Ammon's horn (tissue), 1 donor: ENCODE results near the gene OPN4.

ENCODE experiments used
- DNase-seq: peaks from one replicate; pipeline ENCODE4 v3.0.0-alpha.2; 2016; ENCODE audit warnings: low spot score

The OPN4 gene

DNA sequence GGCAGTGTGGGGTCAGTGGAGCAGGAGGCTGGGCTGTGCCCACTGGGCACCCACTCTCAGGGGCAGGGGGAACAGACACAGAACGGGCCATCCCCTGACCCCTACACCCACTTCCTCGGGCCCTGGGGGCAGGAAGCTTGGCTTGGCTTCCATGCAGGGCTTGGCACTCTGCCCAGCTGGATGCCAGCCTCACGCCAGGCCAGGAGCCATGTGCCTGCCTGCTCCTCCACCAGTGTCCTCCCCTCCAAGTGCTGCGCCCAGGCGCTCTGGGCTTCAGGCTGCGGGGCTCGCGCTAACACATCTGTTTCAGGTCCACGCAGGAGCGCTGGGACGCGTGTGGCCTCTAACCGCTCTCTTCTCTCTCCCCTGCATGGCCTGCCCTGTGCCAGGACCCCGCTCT, 26.7 kb downstream of the OPN4 start:
- DNase-seq = peak; percentile 58

- no peak for DNase-seq
Observed at GRCh38 chr10:86681722-86682386, 27.5 kb downstream of the OPN4 start.

- no peak for DNase-seq
Observed at GRCh38 chr10:86682675-86683074, 28.3 kb downstream of the OPN4 start.

GRCh38 chr10:86684331-86685097, 30.2 kb downstream of the OPN4 start:
- DNase-seq = peak; percentile 50

DNA sequence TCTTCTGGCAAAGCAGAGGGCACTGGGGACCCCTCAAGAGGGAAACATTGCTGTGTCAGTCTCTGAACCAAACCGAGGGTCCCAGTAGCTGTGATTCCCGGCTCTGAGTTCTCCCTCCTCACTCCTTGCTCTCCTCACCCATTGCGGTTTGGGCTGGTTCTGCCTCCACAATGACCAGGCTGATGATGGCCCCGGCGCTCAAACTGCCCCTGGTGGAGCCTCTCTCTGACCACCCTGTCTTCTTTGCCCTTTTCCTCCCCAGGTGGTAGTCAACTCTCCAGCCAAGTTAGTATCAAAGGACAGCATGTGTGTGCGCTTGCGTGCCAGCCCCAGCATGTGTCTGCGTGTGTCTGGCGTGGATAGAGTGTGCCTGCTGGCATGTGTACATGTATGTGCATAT, 31.1 kb downstream of the OPN4 start:
- DNase-seq = no peak

GRCh38 chr10:86685893-86686632, 31.7 kb downstream of the OPN4 start:
- no peak for DNase-seq

- no peak for DNase-seq
Observed at GRCh38 chr10:86686972-86687371, 32.6 kb downstream of the OPN4 start.

- no peak for DNase-seq
Observed at GRCh38 chr10:86687750-86688149, 33.4 kb downstream of the OPN4 start.

- peak; percentile 84 for DNase-seq
Observed at GRCh38 chr10:86688398-86688921, 34.1 kb downstream of the OPN4 start.

DNA sequence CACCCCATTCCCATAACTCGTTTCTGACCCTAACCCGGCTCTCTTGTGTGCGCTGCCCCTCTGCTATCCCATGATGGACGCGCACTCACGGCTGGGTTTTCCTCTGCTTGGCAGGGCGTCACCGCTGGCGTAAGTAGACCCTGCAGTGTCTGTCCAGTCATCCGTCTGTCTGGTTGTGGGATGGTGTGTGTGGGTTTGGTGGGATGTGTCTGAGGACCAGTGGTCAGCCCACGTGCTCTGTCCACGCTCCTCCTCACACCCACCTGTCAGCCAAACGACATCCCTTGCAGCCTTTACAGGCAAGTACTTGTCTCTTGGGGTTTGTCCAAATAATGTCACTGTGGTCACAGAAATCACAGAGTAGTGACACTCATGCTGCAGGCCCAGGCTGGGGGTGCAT, 34.8 kb downstream of the OPN4 start:
- DNase-seq = no peak

DNA sequence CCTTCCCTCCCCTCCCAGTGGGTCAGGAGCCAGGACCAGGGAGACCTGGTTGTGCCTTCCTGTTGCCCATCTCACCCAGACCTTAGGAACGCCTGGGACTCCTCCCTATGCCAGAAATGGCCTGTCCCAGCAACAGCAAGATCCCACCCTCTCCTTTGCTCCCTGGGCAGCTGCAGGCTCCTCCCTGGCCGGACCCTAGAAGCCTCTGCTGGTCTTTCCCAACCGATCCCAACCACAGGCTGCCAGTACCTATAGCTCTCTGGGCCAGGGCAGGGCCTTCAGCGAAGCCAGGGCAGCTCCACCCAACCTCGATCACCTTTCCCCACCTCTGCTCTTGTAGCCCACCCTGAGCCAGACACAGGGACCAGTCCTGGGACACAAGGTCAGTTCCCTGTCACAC, 35.9 kb downstream of the OPN4 start:
- no peak for DNase-seq

DNA sequence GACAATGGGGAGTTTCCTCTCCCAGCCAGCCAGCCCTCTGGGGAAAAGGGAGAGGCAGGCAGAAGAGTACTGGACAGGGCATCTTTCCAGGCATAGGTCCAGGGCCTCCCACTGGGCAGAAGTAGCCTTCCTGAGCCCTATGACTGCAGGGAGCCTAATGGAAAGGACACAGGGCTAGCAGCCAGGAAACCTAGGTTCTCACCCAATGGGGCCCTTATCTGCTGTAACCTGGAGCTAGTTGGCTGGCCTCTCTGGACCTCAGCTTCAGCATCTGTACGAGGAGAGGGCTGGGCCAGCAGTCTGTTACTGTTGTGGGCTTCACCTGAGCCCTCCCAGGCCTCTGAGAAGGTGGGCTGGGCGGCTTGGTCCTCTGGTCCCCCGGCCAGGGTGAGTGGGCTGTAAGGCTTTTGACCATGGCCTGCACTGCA, 36.3 kb downstream of the OPN4 start:
- no peak for DNase-seq

GRCh38 chr10:86691333-86692022, 37.1 kb downstream of the OPN4 start:
- no peak for DNase-seq

DNA sequence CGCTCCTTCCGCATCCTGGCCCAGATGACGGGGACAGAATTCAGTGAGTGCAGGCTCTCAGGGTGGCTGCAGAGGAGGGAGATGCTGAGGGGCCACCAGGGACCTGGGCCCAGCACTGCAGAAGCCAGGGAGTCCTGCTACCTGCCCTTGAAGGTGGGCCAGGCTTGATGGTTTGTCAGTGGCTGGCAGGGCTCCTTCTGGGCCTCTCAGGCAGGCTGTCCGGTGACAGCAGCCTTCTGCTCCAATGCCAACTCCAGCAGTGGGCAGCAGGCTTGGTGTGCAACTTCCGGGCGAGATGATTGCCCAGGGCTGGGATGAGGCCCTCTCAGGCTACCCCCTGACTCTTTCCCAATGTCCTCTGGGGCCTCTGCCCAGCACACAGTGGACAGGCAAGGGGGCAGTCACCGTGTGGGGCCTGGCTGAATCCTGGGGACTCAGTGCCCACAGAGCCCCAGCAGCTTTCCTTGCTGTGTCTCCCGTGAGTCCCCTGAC, 37.7 kb downstream of the OPN4 start:
- DNase-seq = no peak

- no peak for DNase-seq
Observed at GRCh38 chr10:86692664-86693063, 38.3 kb downstream of the OPN4 start.

DNA sequence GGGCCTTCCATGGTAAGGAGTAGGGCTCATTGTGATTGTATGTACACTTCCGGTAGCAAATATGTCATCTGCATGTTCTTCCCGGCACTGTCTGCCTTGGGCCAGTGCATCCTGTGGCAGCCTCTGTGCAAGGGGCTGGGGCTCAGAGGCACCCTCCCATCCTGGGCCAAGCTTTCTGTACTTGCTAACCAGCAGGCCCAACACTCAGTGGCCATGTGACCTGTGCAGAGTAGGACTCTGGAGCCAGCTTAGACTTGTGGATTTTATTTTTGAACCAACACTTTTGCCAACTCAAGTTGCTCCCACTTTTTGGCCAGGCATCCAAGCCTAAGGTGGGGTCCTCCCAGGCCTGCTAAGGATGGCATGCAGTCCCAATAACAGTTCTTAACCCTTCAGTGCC, 38.9 kb downstream of the OPN4 start:
- DNase-seq = no peak

DNA sequence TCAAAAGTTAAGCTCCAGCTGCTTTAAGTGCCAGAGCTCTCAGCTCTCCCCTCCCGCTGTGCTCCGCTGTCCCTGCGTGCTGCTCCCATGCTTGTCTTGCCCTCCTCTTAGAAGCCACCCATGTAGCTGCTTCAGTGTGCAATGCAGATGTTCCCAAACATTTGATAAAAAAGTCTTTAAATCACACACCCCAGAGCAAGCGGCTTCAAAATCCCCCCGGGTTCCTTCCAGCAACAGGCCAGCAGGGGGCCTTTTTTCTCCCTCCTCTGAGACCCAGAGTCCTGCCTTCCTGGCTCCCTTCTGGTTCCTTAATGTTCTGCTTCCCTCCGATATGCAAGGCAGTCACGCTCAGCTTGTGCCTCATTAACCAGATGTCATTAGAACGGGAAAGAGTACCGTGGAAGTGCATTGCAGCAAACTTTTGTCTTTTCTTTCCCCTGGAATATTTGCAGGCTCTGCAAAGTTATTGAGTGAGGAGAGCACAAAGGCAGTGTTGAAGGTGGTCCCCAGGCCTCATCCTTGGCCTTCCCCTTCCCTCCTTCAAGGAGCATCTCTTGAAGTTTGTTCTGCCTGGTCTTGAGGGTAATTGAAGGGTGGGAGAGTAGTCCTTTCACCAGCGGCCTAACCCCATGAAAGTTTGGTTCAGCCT, 39.5 kb downstream of the OPN4 start:
- DNase-seq = no peak

DNA sequence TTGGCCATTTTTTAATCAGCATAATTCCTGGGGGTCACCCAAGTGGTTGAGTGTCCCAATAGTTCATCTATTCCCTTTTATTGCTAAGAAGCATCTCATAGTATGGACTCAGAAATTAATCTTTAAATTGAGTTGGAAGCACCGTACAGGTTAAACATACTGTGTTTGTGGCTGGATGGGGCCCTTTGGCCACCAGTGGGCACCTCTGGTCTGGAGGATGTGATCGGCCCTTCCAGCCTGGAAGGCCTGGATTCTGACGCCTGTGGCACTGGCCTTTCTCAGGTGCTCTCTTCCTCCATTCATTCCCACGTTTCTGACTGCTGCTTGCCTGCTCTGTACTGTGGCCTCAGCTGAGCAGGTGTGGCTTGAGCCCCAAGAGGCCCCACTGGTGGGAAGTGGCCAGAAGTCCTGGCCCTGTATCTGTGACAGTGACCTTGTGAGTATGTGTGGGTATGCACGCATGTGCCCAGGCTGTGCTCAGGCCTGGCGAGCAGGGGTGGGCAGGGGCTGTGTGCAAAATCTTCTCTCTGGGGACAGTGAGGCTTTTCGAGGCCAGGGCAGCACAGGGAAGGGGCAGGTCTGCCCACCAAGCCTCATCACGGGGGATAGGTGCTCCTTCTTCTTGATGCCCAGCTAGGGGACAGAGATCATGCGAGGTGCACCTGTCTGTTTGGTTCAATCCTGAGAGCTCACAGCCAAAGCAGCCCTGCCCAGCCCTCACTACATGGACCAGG, 44.0 kb downstream of the OPN4 start:
- no peak for DNase-seq

- no peak for DNase-seq
Observed at GRCh38 chr10:86699125-86699524, 44.8 kb downstream of the OPN4 start.

- no peak for DNase-seq
Observed at GRCh38 chr10:86699541-86699940, 45.2 kb downstream of the OPN4 start.
